Measurements from ENCODE around the gene FXYD6.

GRCh38 chr11:117870103-117870952 lies 6.1 kb downstream of the FXYD6 start:
- TF ChIP-seq, protein P1, sequence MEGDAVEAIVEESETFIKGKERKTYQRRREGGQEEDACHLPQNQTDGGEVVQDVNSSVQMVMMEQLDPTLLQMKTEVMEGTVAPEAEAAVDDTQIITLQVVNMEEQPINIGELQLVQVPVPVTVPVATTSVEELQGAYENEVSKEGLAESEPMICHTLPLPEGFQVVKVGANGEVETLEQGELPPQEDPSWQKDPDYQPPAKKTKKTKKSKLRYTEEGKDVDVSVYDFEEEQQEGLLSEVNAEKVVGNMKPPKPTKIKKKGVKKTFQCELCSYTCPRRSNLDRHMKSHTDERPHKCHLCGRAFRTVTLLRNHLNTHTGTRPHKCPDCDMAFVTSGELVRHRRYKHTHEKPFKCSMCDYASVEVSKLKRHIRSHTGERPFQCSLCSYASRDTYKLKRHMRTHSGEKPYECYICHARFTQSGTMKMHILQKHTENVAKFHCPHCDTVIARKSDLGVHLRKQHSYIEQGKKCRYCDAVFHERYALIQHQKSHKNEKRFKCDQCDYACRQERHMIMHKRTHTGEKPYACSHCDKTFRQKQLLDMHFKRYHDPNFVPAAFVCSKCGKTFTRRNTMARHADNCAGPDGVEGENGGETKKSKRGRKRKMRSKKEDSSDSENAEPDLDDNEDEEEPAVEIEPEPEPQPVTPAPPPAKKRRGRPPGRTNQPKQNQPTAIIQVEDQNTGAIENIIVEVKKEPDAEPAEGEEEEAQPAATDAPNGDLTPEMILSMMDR (IDR thresholded peaks at IDR 0.05): no peak
- TF ChIP-seq POLR2A (IDR thresholded peaks at IDR 0.05): no peak
